GM23338 (cell line): ENCODE results near the gene GPR32. TPM values are rescaled to one million over a fixed set of nuclear protein-coding genes. Genes with fewer than 3 reads are reported as not detected.
"Not testable (repeated sequence)": the region's sequence is repeated elsewhere in the genome, so short reads cannot be mapped to it uniquely, and the experiment has no call there.

Experiments
- ATAC-seq: fragments of 200-7000 bp; cut with Tn5 transposase; 3 replicates; pipeline ENCODE4 v1.9.1; 2020
- DNase-seq: peaks from one replicate; pipeline ENCODE4 v3.0.0-alpha.2; 2015; ENCODE audit warnings: low spot score
- H2AFZ ChIP-seq: fragments of 200-600 bp; sonication (generic); 2 replicates; pipeline ENCODE4 v1.8.0; 2016; ENCODE audit warnings: antibody characterized with exemption, mild to moderate bottlenecking, moderate library complexity
- H3F3A ChIP-seq: fragments of 200-600 bp; sonication (generic); replicated peaks from 2 replicates; pipeline ENCODE4 v1.8.0; 2017; ENCODE audit warnings: antibody characterized with exemption, mixed run types, low read depth
- H3K27ac ChIP-seq: fragments of 200-600 bp; sonication (generic); 2 replicates; pipeline ENCODE4 v1.6.1; 2016; ENCODE audit warnings: low read depth
- H3K27me3 ChIP-seq: fragments of 200-600 bp; sonication (generic); 2 replicates; pipeline ENCODE4 v1.8.0; 2016; ENCODE audit warnings: mild to moderate bottlenecking, mixed run types, moderate library complexity; ENCODE audit not compliant: insufficient read depth
- H3K36me3 ChIP-seq: fragments of 200-600 bp; sonication (generic); 2 replicates; pipeline ENCODE4 v1.8.0; 2016; ENCODE audit warnings: mild to moderate bottlenecking; ENCODE audit not compliant: insufficient read depth
- H3K4me1 ChIP-seq: fragments of 200-600 bp; sonication (generic); 2 replicates; pipeline ENCODE4 v1.8.0; 2016; ENCODE audit warnings: mild to moderate bottlenecking, moderate library complexity; ENCODE audit not compliant: insufficient read depth
- H3K4me2 ChIP-seq: fragments of 200-600 bp; sonication (generic); 2 replicates; pipeline ENCODE4 v1.7.1; 2017; ENCODE audit warnings: mixed run types
- H3K4me3 ChIP-seq: fragments of 200-600 bp; sonication (generic); 2 replicates; pipeline ENCODE4 v1.6.1; 2016; ENCODE audit warnings: mixed run types
- H3K79me2 ChIP-seq: fragments of 200-600 bp; sonication (generic); replicated peaks from 2 replicates; pipeline ENCODE4 v1.8.0; 2017; ENCODE audit warnings: mild to moderate bottlenecking; ENCODE audit not compliant: insufficient read depth
- H3K9me2 ChIP-seq: fragments of 200-600 bp; sonication (generic); 2 replicates; pipeline ENCODE4 v1.8.0; 2017; ENCODE audit not compliant: insufficient read depth
- H4K20me1 ChIP-seq: fragments of 200-600 bp; sonication (generic); replicated peaks from 2 replicates; pipeline ENCODE4 v1.8.0; 2017; ENCODE audit warnings: mild to moderate bottlenecking; ENCODE audit not compliant: insufficient read depth
- H3K27ac Mint-ChIP-seq: 2 replicates; pipeline ENCODE4 v1.8.0; 2020; ENCODE audit warnings: inconsistent platforms, mild to moderate bottlenecking, moderate library complexity, mixed read lengths
- H3K27me3 Mint-ChIP-seq: 3 replicates; pipeline ENCODE4 v1.8.0; 2022; ENCODE audit warnings: low read depth, mild to moderate bottlenecking, moderate library complexity, mixed read lengths, inconsistent platforms; ENCODE audit not compliant: insufficient read depth, poor library complexity
- H3K36me3 Mint-ChIP-seq: 3 replicates; pipeline ENCODE4 v1.8.0; 2021; ENCODE audit warnings: low read depth, mild to moderate bottlenecking, inconsistent platforms, moderate library complexity, mixed read lengths
- H3K4me1 Mint-ChIP-seq: 3 replicates; pipeline ENCODE4 v1.8.0; 2020; ENCODE audit warnings: mild to moderate bottlenecking, inconsistent platforms, mixed read lengths
- H3K4me3 Mint-ChIP-seq: 3 replicates; pipeline ENCODE4 v1.8.0; 2021; ENCODE audit warnings: moderate library complexity, mild to moderate bottlenecking, inconsistent platforms, mixed read lengths
- H3K9me3 Mint-ChIP-seq: 3 replicates; pipeline ENCODE4 v1.8.0; 2020; ENCODE audit warnings: moderate library complexity, mild to moderate bottlenecking, inconsistent platforms, mixed read lengths
- CREB1 ChIP-seq: fragments of 250-450 bp; sonication (Bioruptor Pico); IDR thresholded peaks from 2 replicates; pipeline ENCODE4 v1.5.0; 2020; ENCODE audit warnings: low read depth, mild to moderate bottlenecking, moderate library complexity
- CTCF ChIP-seq, 2 experiments: fragments of 200-600 bp in 1 of 2; sonication (generic) in 1 of 2; conservative IDR thresholded peaks; 2 replicates each; pipeline versions ENCODE4 v1.5.1 to v1.6.1; 2016 to 2017; ENCODE audit warnings: antibody characterized with exemption in 2 of 2, low read depth in 2 of 2, mild to moderate bottlenecking in 2 of 2, moderate library complexity in 1 of 2
- JUNB ChIP-seq: IDR thresholded peaks from one replicate; pipeline ENCODE4 v1.6.1; 2016; ENCODE audit warnings: antibody characterized with exemption; ENCODE audit not compliant: unreplicated experiment
- REST ChIP-seq: IDR thresholded peaks from one replicate; pipeline ENCODE4 v1.6.1; 2018; ENCODE audit warnings: antibody characterized with exemption; ENCODE audit not compliant: unreplicated experiment
- STAT1 ChIP-seq: IDR thresholded peaks from one replicate; pipeline ENCODE4 v1.6.1; 2016; ENCODE audit warnings: antibody characterized with exemption; ENCODE audit not compliant: unreplicated experiment
- ZNF462 ChIP-seq: fragments of 250-450 bp; sonication (Bioruptor Pico); IDR thresholded peaks from 2 replicates; pipeline ENCODE4 v1.5.0; 2020; ENCODE audit warnings: mild to moderate bottlenecking, moderate library complexity
- polyA plus RNA-seq: library from polyadenylated mRNA; unstranded; fragments of >200 nt; fragmentation: Nextera tagmentation; extraction: Ambion mirVana; gene quantifications from 2 replicates; pipeline ENCODE4 v1.2.1, GENCODE V29; 2016
- total RNA-seq: library from RNA; depleted of rRNA; stranded (reverse); fragments of >200 nt; shearing (Covaris generic); gene quantifications from 2 replicates; pipeline ENCODE4 v1.2.3, GENCODE V29; 2014

Gene GPR32
- total and polyA plus RNA-seq, 2 experiments from 2014 or later, result not detected

- TF ChIP-seq ZNF462 (no peak), REST (no peak), CREB1 (no peak), CTCF (conservative IDR thresholded peaks at IDR 0.05; ENCODE audit: low read depth in 2 of 2) (no peak), STAT1 (no peak), JUNB (no peak)
These were observed 10.6 kb downstream of the GPR32 start (continued) for GRCh38 chr19:50780753-50781435.

GRCh38 chr19:50783848-50784152, 13.5 kb downstream of the GPR32 start:
- H3K9me2 ChIP-seq, H3K27ac Mint-ChIP-seq, H3K4me2 ChIP-seq, H3K79me2 ChIP-seq, DNase-seq, H2AFZ ChIP-seq, H3K4me3 Mint-ChIP-seq, ATAC-seq, H3K4me1 Mint-ChIP-seq, H3F3A ChIP-seq, H4K20me1 ChIP-seq, H3K27ac ChIP-seq, H3K36me3 ChIP-seq, H3K4me1 ChIP-seq, H3K4me3 ChIP-seq: not testable (repeated sequence)
- peaks cover 24% of the 10 kb centered on the region for H3K27me3 ChIP-seq
- peaks cover 75% of the 10 kb centered on the region for H3K9me3 Mint-ChIP-seq
- H3K27me3 Mint-ChIP-seq, result peaks cover 13% of the 10 kb centered on the region
- peaks cover 19% of the 10 kb centered on the region for H3K36me3 Mint-ChIP-seq
